Adrenal gland (tissue), 5 donors: Measurements from ENCODE around the gene GOLM1.

Source experiments
- POLR2A ChIP-seq, 2 donors: fragments of 450-650 bp; IDR thresholded peaks; one replicate each; pipeline ENCODE4 v1.6.1; 2017; ENCODE audit warnings: antibody characterized with exemption in 2 of 2, mild to moderate bottlenecking in 2 of 2, moderate library complexity in 1 of 2
- TF ChIP-seq, protein P1 (sequence below), 6 experiments: fragments of 450-650 bp in 4 of 6; fragments of 200-600 bp in 2 of 6; sonication (generic) in 1 of 6; IDR thresholded peaks; 1 replicate in 5 of 6; 2 replicates in 1 of 6; pipeline versions ENCODE4 v1.5.1 to v1.8.0; 2016 to 2021; ENCODE audit warnings: antibody characterized with exemption in 6 of 6, mild to moderate bottlenecking in 2 of 6, moderate library complexity in 1 of 6
- donor health status: DM: no; HTN: no; CAD: no.

DNA sequence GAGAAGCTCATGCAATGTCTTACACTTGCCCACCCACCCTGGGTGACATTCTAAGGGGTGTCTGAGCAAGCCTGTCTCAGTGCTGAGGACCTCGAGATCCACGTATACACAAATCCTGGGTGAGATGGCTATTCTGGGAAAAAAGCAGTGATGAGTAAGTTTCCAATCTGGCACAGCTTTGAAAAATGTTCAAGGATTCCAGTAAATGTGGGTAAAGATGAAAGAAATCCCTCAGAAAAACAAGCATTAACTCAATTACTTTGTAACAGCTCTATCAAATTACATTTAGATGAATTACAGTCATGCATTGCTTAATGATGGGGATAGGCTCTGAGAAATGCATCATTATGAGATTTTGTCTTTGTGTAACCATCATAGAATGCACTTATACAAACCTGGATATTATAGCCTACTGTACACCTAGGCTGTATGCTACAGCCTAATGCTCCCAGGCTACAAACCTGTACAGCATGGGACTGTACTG is 26.9 kb downstream of the GOLM1 start:
- TF ChIP-seq POLR2A (IDR thresholded peaks at IDR 0.05), result no peak
- TF ChIP-seq, protein P1, sequence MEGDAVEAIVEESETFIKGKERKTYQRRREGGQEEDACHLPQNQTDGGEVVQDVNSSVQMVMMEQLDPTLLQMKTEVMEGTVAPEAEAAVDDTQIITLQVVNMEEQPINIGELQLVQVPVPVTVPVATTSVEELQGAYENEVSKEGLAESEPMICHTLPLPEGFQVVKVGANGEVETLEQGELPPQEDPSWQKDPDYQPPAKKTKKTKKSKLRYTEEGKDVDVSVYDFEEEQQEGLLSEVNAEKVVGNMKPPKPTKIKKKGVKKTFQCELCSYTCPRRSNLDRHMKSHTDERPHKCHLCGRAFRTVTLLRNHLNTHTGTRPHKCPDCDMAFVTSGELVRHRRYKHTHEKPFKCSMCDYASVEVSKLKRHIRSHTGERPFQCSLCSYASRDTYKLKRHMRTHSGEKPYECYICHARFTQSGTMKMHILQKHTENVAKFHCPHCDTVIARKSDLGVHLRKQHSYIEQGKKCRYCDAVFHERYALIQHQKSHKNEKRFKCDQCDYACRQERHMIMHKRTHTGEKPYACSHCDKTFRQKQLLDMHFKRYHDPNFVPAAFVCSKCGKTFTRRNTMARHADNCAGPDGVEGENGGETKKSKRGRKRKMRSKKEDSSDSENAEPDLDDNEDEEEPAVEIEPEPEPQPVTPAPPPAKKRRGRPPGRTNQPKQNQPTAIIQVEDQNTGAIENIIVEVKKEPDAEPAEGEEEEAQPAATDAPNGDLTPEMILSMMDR (IDR thresholded peaks at IDR 0.05), result no peak
